HepG2 (cell line): ENCODE results near the gene RRP12. TPM values are rescaled to one million over a fixed set of nuclear protein-coding genes. Genes with fewer than 3 reads are reported as not detected.

ENCODE experiments used
- PAX8 ChIP-seq: sonication (generic); formaldehyde crosslinking; IDR thresholded peaks from 2 replicates; pipeline ENCODE4 v1.8.0; 2022; ENCODE audit warnings: mild to moderate bottlenecking, missing genetic modification reagents, borderline replicate concordance
- REST ChIP-seq, 2 experiments: IDR thresholded peaks; 2 replicates each; pipeline ENCODE4 v1.6.1; 2011 to 2012; ENCODE audit warnings: low read length in 2 of 2, borderline replicate concordance in 1 of 2, low read depth in 1 of 2, mild to moderate bottlenecking in 1 of 2, moderate library complexity in 1 of 2
- ZNF550 ChIP-seq: sonication (generic); formaldehyde crosslinking; IDR thresholded peaks from 2 replicates; pipeline ENCODE4 v1.4.0; 2020; ENCODE audit warnings: mild to moderate bottlenecking, missing genetic modification reagents, borderline replicate concordance
- ZNF672 ChIP-seq: sonication (generic); formaldehyde crosslinking; IDR thresholded peaks from 2 replicates; pipeline ENCODE4 v1.8.1; 2022; ENCODE audit warnings: missing genetic modification reagents
- polyA plus RNA-seq, 8 experiments: library from polyadenylated mRNA; depleted of rRNA in 3 of 8; stranded (reverse) in 7 of 8; unstranded in 1 of 8; fragments of >200 nt; fragmentation: Illumina TruSeq in 4 of 8; extraction: Trizol in 4 of 8; gene quantifications; 2 replicates each; pipeline versions ENCODE4 v1.2.1 to v1.2.3, GENCODE V29; 2011 to 2016; ENCODE audit warnings: low read depth in 4 of 8, missing spikeins in 1 of 8, mixed read lengths in 1 of 8; ENCODE audit not compliant: insufficient read depth in 1 of 8
- total RNA-seq, 5 experiments: library from RNA; depleted of rRNA; stranded (reverse); fragments of >200 nt; fragmentation: Illumina TruSeq; extraction: Trizol; gene quantifications; 2 replicates each; pipeline ENCODE4 v1.2.3, GENCODE V29; 2016; ENCODE audit warnings: low read depth in 1 of 5
- TF ChIP-seq, protein P1 (sequence below), 2 experiments: fragments of 450-650 bp in 1 of 2; sonication (generic) in 1 of 2; formaldehyde crosslinking; IDR thresholded peaks; 2 replicates each; pipeline versions ENCODE4 v1.5.0 to v1.8.0; 2020 to 2022; ENCODE audit warnings: mild to moderate bottlenecking in 1 of 2, missing genetic modification reagents in 1 of 2
- TF ChIP-seq, protein P2 (sequence below): sonication (generic); formaldehyde crosslinking; IDR thresholded peaks from 2 replicates; pipeline ENCODE4 v1.4.0; 2020; ENCODE audit warnings: missing genetic modification reagents
- TF ChIP-seq, protein P3 (sequence below): sonication (generic); formaldehyde crosslinking; IDR thresholded peaks from 2 replicates; pipeline ENCODE4 v1.9.0; 2022; ENCODE audit warnings: missing genetic modification reagents, mild to moderate bottlenecking, borderline replicate concordance
- TF ChIP-seq, protein P4 (sequence below): sonication (generic); formaldehyde crosslinking; IDR thresholded peaks from 2 replicates; pipeline ENCODE4 v1.4.0; 2020; ENCODE audit warnings: low read depth, mild to moderate bottlenecking, missing genetic modification reagents
- TF ChIP-seq, protein P5 (sequence below): sonication (generic); formaldehyde crosslinking; IDR thresholded peaks from 2 replicates; pipeline ENCODE4 v1.8.0; 2022; ENCODE audit warnings: missing genetic modification reagents, mild to moderate bottlenecking, borderline replicate concordance
- TF ChIP-seq, protein P6 (sequence below): sonication (generic); formaldehyde crosslinking; IDR thresholded peaks from 2 replicates; pipeline ENCODE4 v1.4.0; 2020; ENCODE audit warnings: missing genetic modification reagents, mild to moderate bottlenecking, borderline replicate concordance

RRP12 gene
- total and polyA plus RNA-seq, 2 of the 13 experiments (the other 11 are each of a cell fraction or from before 2014, with no cell fraction given) = 13.2 to 39.4 TPM

DNA sequence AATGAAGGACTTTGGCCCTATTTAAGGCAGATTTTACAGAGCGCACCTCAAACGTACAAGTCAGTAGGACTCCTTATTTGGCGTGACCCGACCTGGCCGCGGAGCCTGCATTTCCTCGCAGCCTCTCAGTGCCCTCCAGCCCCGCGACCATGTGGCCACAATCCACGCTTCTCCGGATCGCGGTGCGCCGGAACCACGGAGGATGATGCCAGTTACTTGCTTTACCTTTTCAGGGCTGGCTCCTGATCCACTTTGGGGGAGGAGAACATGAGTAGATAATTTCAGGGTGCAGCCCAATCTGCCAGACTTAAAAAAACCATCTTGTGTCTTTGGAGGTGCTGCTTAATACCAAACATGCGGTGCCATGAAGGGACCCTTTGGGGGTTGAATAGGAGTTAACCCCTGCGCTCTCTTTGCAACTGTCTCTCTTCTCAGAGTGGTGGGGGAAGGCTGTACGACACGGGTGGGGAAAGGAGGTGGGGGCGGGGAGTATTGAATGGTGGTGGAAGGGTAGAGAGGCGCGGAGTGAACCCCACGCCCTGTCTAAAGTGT lies 80.6 kb downstream of the RRP12 start (continued):
- TF ChIP-seq, protein P1, sequence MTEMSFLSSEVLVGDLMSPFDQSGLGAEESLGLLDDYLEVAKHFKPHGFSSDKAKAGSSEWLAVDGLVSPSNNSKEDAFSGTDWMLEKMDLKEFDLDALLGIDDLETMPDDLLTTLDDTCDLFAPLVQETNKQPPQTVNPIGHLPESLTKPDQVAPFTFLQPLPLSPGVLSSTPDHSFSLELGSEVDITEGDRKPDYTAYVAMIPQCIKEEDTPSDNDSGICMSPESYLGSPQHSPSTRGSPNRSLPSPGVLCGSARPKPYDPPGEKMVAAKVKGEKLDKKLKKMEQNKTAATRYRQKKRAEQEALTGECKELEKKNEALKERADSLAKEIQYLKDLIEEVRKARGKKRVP (CRISPR knock-in tag; IDR thresholded peaks at IDR 0.05) = no peak
- TF ChIP-seq, protein P2, sequence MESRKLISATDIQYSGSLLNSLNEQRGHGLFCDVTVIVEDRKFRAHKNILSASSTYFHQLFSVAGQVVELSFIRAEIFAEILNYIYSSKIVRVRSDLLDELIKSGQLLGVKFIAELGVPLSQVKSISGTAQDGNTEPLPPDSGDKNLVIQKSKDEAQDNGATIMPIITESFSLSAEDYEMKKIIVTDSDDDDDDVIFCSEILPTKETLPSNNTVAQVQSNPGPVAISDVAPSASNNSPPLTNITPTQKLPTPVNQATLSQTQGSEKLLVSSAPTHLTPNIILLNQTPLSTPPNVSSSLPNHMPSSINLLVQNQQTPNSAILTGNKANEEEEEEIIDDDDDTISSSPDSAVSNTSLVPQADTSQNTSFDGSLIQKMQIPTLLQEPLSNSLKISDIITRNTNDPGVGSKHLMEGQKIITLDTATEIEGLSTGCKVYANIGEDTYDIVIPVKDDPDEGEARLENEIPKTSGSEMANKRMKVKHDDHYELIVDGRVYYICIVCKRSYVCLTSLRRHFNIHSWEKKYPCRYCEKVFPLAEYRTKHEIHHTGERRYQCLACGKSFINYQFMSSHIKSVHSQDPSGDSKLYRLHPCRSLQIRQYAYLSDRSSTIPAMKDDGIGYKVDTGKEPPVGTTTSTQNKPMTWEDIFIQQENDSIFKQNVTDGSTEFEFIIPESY (CRISPR knock-in tag) = peak; percentile 34; the same call in 1 of the 2 replicates
- TF ChIP-seq, protein P3, sequence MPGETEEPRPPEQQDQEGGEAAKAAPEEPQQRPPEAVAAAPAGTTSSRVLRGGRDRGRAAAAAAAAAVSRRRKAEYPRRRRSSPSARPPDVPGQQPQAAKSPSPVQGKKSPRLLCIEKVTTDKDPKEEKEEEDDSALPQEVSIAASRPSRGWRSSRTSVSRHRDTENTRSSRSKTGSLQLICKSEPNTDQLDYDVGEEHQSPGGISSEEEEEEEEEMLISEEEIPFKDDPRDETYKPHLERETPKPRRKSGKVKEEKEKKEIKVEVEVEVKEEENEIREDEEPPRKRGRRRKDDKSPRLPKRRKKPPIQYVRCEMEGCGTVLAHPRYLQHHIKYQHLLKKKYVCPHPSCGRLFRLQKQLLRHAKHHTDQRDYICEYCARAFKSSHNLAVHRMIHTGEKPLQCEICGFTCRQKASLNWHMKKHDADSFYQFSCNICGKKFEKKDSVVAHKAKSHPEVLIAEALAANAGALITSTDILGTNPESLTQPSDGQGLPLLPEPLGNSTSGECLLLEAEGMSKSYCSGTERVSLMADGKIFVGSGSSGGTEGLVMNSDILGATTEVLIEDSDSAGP = peak; percentile 45; the same call in 1 of the 2 replicates
- TF ChIP-seq, protein P4, sequence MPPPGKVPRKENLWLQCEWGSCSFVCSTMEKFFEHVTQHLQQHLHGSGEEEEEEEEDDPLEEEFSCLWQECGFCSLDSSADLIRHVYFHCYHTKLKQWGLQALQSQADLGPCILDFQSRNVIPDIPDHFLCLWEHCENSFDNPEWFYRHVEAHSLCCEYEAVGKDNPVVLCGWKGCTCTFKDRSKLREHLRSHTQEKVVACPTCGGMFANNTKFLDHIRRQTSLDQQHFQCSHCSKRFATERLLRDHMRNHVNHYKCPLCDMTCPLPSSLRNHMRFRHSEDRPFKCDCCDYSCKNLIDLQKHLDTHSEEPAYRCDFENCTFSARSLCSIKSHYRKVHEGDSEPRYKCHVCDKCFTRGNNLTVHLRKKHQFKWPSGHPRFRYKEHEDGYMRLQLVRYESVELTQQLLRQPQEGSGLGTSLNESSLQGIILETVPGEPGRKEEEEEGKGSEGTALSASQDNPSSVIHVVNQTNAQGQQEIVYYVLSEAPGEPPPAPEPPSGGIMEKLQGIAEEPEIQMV (CRISPR knock-in tag) = no peak
- TF ChIP-seq, protein P5, sequence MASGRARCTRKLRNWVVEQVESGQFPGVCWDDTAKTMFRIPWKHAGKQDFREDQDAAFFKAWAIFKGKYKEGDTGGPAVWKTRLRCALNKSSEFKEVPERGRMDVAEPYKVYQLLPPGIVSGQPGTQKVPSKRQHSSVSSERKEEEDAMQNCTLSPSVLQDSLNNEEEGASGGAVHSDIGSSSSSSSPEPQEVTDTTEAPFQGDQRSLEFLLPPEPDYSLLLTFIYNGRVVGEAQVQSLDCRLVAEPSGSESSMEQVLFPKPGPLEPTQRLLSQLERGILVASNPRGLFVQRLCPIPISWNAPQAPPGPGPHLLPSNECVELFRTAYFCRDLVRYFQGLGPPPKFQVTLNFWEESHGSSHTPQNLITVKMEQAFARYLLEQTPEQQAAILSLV (CRISPR knock-in tag) = 0 out of 2 replicates have a peak, but pooled peaks have one; percentile 13
- TF ChIP-seq ZNF672 (CRISPR knock-in tag) = peak; percentile 63; the same call in 1 of the 2 replicates
- TF ChIP-seq, protein P6, sequence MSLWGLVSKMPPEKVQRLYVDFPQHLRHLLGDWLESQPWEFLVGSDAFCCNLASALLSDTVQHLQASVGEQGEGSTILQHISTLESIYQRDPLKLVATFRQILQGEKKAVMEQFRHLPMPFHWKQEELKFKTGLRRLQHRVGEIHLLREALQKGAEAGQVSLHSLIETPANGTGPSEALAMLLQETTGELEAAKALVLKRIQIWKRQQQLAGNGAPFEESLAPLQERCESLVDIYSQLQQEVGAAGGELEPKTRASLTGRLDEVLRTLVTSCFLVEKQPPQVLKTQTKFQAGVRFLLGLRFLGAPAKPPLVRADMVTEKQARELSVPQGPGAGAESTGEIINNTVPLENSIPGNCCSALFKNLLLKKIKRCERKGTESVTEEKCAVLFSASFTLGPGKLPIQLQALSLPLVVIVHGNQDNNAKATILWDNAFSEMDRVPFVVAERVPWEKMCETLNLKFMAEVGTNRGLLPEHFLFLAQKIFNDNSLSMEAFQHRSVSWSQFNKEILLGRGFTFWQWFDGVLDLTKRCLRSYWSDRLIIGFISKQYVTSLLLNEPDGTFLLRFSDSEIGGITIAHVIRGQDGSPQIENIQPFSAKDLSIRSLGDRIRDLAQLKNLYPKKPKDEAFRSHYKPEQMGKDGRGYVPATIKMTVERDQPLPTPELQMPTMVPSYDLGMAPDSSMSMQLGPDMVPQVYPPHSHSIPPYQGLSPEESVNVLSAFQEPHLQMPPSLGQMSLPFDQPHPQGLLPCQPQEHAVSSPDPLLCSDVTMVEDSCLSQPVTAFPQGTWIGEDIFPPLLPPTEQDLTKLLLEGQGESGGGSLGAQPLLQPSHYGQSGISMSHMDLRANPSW (CRISPR knock-in tag) = no peak
- TF ChIP-seq PAX8 (CRISPR knock-in tag) = no peak
- no peak for TF ChIP-seq REST (IDR thresholded peaks at IDR 0.05; ENCODE audit: borderline replicate concordance in 1 of 2, low read depth in 1 of 2, low read length in 2 of 2)
- no peak for TF ChIP-seq ZNF550 (CRISPR knock-in tag)
